ENCODE results near the gene ZNF284. TPM values are rescaled to one million over a fixed set of nuclear protein-coding genes. Genes with fewer than 3 reads are reported as not detected.

Gene ZNF284
- total RNA-seq (1 to 10 TPM; 6.4 to 6.8 TPM), polyA plus RNA-seq (ENCODE audit: insufficient read length in 2 of 2) (1 to 10 TPM; 4.6 to 6.4 TPM)
- long read RNA-seq, donor 1: 0 reads
- long read RNA-seq, donor 2: 0 reads
- long read RNA-seq, donor 3: 0 reads
- long read RNA-seq, donor 4: 0 reads

GRCh38 chr19:44071824-44072542 lies at the start of gene ZNF284:
TSS of gene ZNF284 (plus strand) at chr19:44072159. CDS start at chr19:44076390, 4,231 bp downstream.
- peaks cover 10% of the 10 kb centered on the region for H3K36me3 ChIP-seq (ENCODE audit: control insufficient read depth, insufficient read depth, low read length)
- peak; percentile 86 to 99 (median 90) for DNase-seq (ENCODE audit: low read depth in 4 of 6, low spot score in 6 of 6)
- H3K27ac ChIP-seq (ENCODE audit: low read depth, low read length): peak within 1 kb of the TSS; percentile 27
- peak within 1 kb of the TSS; percentile 70 for H3K4me3 ChIP-seq (ENCODE audit: low read depth, low read length)
- peaks cover under 1% of the 10 kb centered on the region for H3K9me3 ChIP-seq (ENCODE audit: control insufficient read depth, insufficient read depth, low read length)
- 0% methylated on average over 28 of the region's 40 CpGs for WGBS (ENCODE audit: insufficient coverage)
- peaks cover 6% of the 10 kb centered on the region for H3K4me1 ChIP-seq (ENCODE audit: control insufficient read depth, insufficient read depth, low read length)
- no peaks in the 10 kb centered on the region for H3K27me3 ChIP-seq (ENCODE audit: control insufficient read depth, insufficient read depth, low read length)

GRCh38 chr19:44024900-44025216 lies 47.1 kb upstream of the ZNF284 start:
- H3K36me3 ChIP-seq (ENCODE audit: control insufficient read depth, insufficient read depth, low read length): peaks cover 16% of the 10 kb centered on the region
- H3K27ac ChIP-seq (ENCODE audit: low read depth, low read length): no peak overlapping the region
- no peaks in the 10 kb centered on the region for H3K9me3 ChIP-seq (ENCODE audit: control insufficient read depth, insufficient read depth, low read length)
- peaks cover 3% of the 10 kb centered on the region for H3K4me1 ChIP-seq (ENCODE audit: control insufficient read depth, insufficient read depth, low read length)
- DNase-seq (ENCODE audit: low read depth in 4 of 6, low spot score in 6 of 6): peak in 1 of 6 donors; percentile 47
- peak overlapping the region; percentile 73 for H3K4me3 ChIP-seq (ENCODE audit: low read depth, low read length)
- WGBS (ENCODE audit: insufficient coverage): 18% methylated on average over 3 of the region's 4 CpGs
- no peaks in the 10 kb centered on the region for H3K27me3 ChIP-seq (ENCODE audit: control insufficient read depth, insufficient read depth, low read length)

DNA sequence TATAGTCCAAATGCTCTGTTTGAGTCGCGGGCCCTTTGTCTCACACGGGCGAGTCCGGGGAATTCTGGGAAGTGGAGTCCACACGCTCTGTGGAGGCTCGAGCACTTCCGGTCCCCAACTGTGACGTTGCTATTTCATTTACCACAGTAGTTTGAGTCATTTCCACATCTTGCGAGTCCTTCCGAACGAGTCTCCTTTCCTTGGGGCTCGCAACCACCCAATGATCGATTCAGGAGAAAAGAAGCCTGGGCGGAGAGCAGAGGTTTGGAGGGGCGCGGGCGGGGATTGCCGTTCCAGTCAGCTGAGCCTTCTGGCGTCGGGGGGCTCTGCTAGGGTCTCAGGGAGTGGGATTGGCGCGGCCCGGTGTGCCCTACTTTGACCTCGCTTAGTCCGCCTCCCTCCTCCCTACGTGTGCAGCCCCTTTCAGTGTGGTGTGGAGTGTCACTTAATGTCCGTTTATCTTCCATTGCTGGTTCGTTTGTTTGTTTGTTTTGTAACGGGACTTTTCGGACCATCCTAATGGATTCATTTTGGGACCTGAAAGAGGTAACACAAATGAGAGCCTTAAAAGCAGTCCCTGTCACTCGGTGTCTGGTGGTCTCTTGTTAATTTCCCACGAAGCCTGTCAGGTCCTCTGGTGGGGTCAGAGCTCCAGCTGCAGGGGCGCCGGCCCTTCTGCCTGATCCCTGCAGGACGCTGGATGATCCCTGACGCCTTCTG lies 46.6 kb upstream of the ZNF284 start, which contains the start of gene ZNF222:
Gene ZNF222, plus strand, starts transcription at position 163 of the 720 bp plus-strand sequence. Its CDS starts 58 bp downstream, at position 221.
- peaks cover 3% of the 10 kb centered on the region for H3K4me1 ChIP-seq (ENCODE audit: control insufficient read depth, insufficient read depth, low read length)
- peaks cover 18% of the 10 kb centered on the region for H3K36me3 ChIP-seq (ENCODE audit: control insufficient read depth, insufficient read depth, low read length)
- H3K27me3 ChIP-seq (ENCODE audit: control insufficient read depth, insufficient read depth, low read length): no peaks in the 10 kb centered on the region
- peak within 1 kb of the TSS; percentile 73 for H3K4me3 ChIP-seq (ENCODE audit: low read depth, low read length)
- peak; percentile 74 to 98 (median 84) for DNase-seq (ENCODE audit: low read depth in 4 of 6, low spot score in 6 of 6)
- 2% methylated on average over 26 of the region's 37 CpGs for WGBS (ENCODE audit: insufficient coverage)
- no peak within 1 kb of the TSS for H3K27ac ChIP-seq (ENCODE audit: low read depth, low read length)
- no peaks in the 10 kb centered on the region for H3K9me3 ChIP-seq (ENCODE audit: control insufficient read depth, insufficient read depth, low read length)

DNA sequence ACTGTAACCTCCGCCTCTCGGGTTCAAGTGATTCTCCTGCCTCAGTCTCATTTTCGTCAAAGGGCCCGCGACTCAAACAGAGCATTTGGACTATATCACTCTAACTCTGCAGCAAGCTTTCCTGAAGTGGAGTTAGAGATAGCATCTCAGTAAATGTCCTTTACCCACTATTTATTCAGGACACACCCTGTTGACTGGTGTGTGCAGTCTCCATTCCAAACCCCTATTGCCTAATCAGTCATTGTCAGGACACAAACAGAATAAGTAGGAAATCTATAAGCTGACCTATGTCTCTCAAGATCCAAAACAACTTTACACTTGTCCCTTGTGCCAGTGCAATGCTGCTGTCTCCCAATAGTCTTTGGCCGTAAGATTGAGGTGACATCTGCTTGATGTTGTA lies 45.3 kb upstream of the ZNF284 start:
- Histone ChIP-seq H3K4me1 (ENCODE audit: control insufficient read depth, insufficient read depth, low read length) (peaks cover 3% of the 10 kb centered on the region), H3K4me3 (ENCODE audit: low read depth, low read length) (no peak overlapping the region), H3K36me3 (ENCODE audit: control insufficient read depth, insufficient read depth, low read length) (peaks cover 23% of the 10 kb centered on the region), H3K9me3 (ENCODE audit: control insufficient read depth, insufficient read depth, low read length) (no peaks in the 10 kb centered on the region), H3K27me3 (ENCODE audit: control insufficient read depth, insufficient read depth, low read length) (no peaks in the 10 kb centered on the region), H3K27ac (ENCODE audit: low read depth, low read length) (no peak overlapping the region)
- DNase-seq (ENCODE audit: low read depth in 4 of 6, low spot score in 6 of 6): no peak
- 100% methylated on average over 2 of the region's 6 CpGs for WGBS (ENCODE audit: insufficient coverage)

GRCh38 chr19:44032001-44032610 lies 39.9 kb upstream of the ZNF284 start:
- Histone ChIP-seq H3K4me1 (ENCODE audit: control insufficient read depth, insufficient read depth, low read length) (no peaks in the 10 kb centered on the region), H3K9me3 (ENCODE audit: control insufficient read depth, insufficient read depth, low read length) (peaks cover 19% of the 10 kb centered on the region), H3K4me3 (ENCODE audit: low read depth, low read length) (no peak overlapping the region), H3K36me3 (ENCODE audit: control insufficient read depth, insufficient read depth, low read length) (peaks cover 36% of the 10 kb centered on the region), H3K27ac (ENCODE audit: low read depth, low read length) (no peak overlapping the region), H3K27me3 (ENCODE audit: control insufficient read depth, insufficient read depth, low read length) (no peaks in the 10 kb centered on the region)
- WGBS (ENCODE audit: insufficient coverage): no CpG with 5 or more reads among the region's 1 CpG
- no peak for DNase-seq (ENCODE audit: low read depth in 4 of 6, low spot score in 6 of 6)

DNA sequence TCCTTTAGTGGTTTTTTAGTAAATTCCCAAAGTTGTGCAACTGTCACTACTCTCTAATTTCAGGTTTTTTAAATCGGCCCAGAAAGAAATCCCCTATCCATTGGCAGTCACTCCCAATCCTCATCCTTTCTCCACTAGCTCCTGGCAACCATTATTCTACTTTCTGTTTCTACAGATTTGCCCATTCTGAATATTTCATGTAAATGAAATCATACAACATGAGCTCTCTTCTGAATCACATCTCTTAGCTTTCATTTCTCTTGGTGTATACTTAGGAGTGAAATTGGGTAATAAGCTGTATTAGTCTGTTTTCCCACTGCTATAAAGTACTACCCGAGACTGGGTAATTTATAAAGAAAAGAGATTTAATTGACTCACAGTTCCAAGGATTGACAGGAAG lies 29.8 kb upstream of the ZNF284 start:
- H3K27me3 ChIP-seq (ENCODE audit: control insufficient read depth, insufficient read depth, low read length): no peaks in the 10 kb centered on the region
- no peak for DNase-seq (ENCODE audit: low read depth in 4 of 6, low spot score in 6 of 6)
- H3K4me3 ChIP-seq (ENCODE audit: low read depth, low read length): no peak overlapping the region
- H3K36me3 ChIP-seq (ENCODE audit: control insufficient read depth, insufficient read depth, low read length): no peaks in the 10 kb centered on the region
- no peak overlapping the region for H3K27ac ChIP-seq (ENCODE audit: low read depth, low read length)
- H3K9me3 ChIP-seq (ENCODE audit: control insufficient read depth, insufficient read depth, low read length): no peaks in the 10 kb centered on the region
- 70% methylated on average over 1 of the region's 2 CpGs for WGBS (ENCODE audit: insufficient coverage)
- no peaks in the 10 kb centered on the region for H3K4me1 ChIP-seq (ENCODE audit: control insufficient read depth, insufficient read depth, low read length)

DNA sequence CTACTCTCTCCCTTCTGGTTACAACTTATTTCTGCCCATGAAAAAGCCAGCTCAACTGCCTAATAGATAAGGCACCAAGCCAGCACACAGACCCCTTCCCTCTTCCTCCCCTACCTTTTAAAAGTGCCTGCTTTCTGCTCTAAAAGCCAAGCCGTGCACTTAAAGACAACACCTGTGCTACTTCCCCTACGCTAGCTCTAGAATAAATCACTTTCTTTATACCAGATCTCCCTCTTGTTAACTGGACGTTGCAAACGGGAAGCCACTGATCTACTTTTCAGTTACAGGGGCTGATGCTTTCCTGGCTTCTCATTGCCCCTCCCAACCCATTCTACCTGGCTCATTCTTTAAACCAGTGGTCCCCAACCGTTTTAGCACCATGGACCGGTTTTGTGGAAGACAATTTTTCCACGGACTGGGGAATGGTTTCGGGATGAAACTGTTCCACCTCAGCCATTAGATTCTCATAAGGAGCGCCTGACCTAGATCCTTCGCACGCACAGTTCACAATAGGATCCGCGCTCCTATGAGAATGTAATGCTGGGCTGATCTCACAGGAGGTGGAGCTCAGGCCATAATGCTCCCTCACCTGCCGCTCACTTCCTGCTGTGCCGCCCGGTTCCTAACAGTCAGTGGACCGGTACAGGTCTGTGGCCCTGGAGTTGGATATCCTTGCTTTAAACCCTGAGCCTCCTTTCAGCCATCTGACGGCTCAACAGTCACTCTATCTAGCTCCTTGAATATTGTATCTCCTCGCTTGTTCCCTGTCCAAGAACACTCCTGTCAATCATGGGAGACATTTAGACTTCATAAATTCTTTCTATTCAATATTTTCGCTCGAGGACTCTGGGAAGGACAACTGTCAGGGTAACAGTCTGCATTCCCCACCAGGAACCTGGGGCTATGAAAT lies 21.0 kb upstream of the ZNF284 start:
- peak overlapping the region; percentile 59 for H3K4me3 ChIP-seq (ENCODE audit: low read depth, low read length)
- peaks cover 3% of the 10 kb centered on the region for H3K36me3 ChIP-seq (ENCODE audit: control insufficient read depth, insufficient read depth, low read length)
- H3K27me3 ChIP-seq (ENCODE audit: control insufficient read depth, insufficient read depth, low read length): peaks cover 15% of the 10 kb centered on the region
- peak overlapping the region; percentile 48 for H3K27ac ChIP-seq (ENCODE audit: low read depth, low read length)
- peaks cover 5% of the 10 kb centered on the region for H3K4me1 ChIP-seq (ENCODE audit: control insufficient read depth, insufficient read depth, low read length)
- 18% methylated on average over 19 of the region's 21 CpGs for WGBS (ENCODE audit: insufficient coverage)
- H3K9me3 ChIP-seq (ENCODE audit: control insufficient read depth, insufficient read depth, low read length): no peaks in the 10 kb centered on the region
- peak in 1 of 6 donors; percentile 65 for DNase-seq (ENCODE audit: low read depth in 4 of 6, low spot score in 6 of 6)

DNA sequence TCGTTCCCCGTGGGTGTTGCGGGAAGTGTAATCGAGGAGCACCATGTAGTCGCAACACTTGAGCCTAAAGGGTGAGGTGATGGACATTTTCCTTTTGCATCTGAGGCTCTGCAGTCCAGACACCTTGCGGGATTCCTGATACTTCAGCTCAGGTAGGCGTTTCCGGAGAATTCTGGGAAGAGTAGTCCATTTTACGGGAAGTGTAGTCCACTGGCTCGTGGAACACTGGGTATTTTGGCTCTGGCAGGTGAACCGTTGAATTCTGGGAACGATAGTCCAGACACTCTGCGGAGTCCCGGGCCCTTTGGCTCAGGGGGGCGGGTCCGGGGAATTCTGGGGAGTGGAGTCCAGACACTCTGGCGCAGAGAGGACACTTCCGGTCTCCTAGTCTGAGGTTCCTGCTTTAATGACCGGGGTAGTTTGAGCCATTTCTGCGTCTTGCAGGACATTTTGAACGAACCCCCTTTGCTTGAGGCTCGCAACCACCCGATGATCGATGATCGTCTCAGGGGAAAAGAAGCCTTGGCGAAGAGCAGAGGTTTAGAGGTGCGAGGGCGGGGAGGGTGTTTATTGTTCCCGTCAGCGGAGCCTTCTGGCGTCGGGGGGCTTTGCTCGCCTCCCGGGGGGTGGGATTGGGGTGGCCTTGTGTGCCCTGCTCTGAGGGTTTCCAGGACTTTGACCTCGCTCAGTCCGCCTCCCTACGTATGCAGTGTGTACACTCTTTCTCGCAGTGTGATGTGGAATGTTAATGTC lies 20.1 kb upstream of the ZNF284 start, which contains the start of gene ZNF223:
Gene ZNF223, plus strand, starts transcription at position 387 of the 753 bp plus-strand sequence. CDS start 3,141 bp downstream, outside the sequence.
- DNase-seq (ENCODE audit: low read depth in 4 of 6, low spot score in 6 of 6): peak; percentile 85 to 99 (median 96)
- H3K4me3 ChIP-seq (ENCODE audit: low read depth, low read length): peak within 1 kb of the TSS; percentile 59
- no peaks in the 10 kb centered on the region for H3K9me3 ChIP-seq (ENCODE audit: control insufficient read depth, insufficient read depth, low read length)
- H3K4me1 ChIP-seq (ENCODE audit: control insufficient read depth, insufficient read depth, low read length): peaks cover 5% of the 10 kb centered on the region
- peaks cover 15% of the 10 kb centered on the region for H3K27me3 ChIP-seq (ENCODE audit: control insufficient read depth, insufficient read depth, low read length)
- peak within 1 kb of the TSS; percentile 48 for H3K27ac ChIP-seq (ENCODE audit: low read depth, low read length)
- peaks cover 7% of the 10 kb centered on the region for H3K36me3 ChIP-seq (ENCODE audit: control insufficient read depth, insufficient read depth, low read length)
- 0% methylated on average over 36 of the region's 38 CpGs for WGBS (ENCODE audit: insufficient coverage)

All from spinal cord (tissue), 10 donors.